ENCODE results near the gene BPIFB3. TPM values are rescaled to one million over a fixed set of nuclear protein-coding genes. Genes with fewer than 3 reads are reported as not detected.

Gene BPIFB3, protein sequence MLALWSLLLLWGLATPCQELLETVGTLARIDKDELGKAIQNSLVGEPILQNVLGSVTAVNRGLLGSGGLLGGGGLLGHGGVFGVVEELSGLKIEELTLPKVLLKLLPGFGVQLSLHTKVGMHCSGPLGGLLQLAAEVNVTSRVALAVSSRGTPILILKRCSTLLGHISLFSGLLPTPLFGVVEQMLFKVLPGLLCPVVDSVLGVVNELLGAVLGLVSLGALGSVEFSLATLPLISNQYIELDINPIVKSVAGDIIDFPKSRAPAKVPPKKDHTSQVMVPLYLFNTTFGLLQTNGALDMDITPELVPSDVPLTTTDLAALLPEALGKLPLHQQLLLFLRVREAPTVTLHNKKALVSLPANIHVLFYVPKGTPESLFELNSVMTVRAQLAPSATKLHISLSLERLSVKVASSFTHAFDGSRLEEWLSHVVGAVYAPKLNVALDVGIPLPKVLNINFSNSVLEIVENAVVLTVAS
- total RNA-seq = not detected

GRCh38 chr20:33053291-33054106 lies at the start of gene BPIFB3:
Gene BPIFB3, plus strand, starts transcription at chr20:33053903. Its CDS starts 1,533 bp downstream, at chr20:33055436.
- Mint-ChIP-seq H3K36me3 (ENCODE audit: low read depth) (no peaks in the 10 kb centered on the region), H3K4me3 (no peak within 1 kb of the TSS), H3K27ac (no peak within 1 kb of the TSS), H3K9me3 (no peaks in the 10 kb centered on the region), H3K4me1 (ENCODE audit: low read depth) (no peaks in the 10 kb centered on the region), H3K27me3 (no peaks in the 10 kb centered on the region)
- no peak for TF ChIP-seq CTCF (IDR thresholded peaks at IDR 0.05)
- ChIA-PET CTCF (no interaction called here), POLR2A (no interaction called here)
- ATAC-seq (no peak), DNase-seq (no peak)
- intact Hi-C loops (cut with micrococcal nuclease) = no loop called here

DNA sequence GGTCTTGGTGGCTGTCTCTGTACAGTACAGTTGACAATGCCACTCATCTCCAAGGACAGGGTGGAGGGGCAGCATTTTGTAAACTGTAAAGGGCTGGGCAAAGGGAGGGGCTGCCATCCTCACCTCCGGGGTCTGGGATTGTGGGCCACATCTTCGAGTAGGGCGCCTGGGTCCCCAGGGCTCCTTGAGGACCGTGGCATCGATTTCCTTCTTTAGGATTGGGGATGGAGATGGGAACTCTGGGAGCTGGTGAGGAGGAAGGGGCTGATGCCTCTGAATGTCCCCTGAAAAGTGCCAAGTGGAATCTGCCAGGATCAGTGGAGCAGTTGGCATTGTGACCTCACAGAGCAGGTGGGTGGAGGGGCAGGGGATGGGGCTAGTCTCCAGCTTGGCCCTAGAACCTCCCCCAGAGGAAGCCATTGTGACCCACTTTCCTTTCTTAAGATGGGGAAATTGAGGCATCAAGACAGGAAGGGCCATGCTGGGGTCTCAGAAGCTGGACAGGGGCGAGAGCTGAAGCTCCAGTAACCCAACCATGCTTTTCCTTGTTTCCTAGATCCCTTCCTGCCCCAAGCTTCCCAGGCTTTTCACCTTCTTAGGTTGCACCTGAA lies 49.5 kb upstream of the BPIFB3 start, which contains the start of gene SUN5:
SUN5 (minus strand) TSS at position 293 of the 611 bp plus-strand sequence; CDS start at position 200, 93 bp downstream.
- DNase-seq = no peak
- no peak within 1 kb of the TSS for H3K27ac Mint-ChIP-seq
- no peak for TF ChIP-seq CTCF (IDR thresholded peaks at IDR 0.05)
- intact Hi-C loops (cut with micrococcal nuclease) = loop anchor here (2.0 kb wide), 1 partner anchor 101 kb away; no protein-coding TSS in a partner anchor
- H3K4me1 Mint-ChIP-seq (ENCODE audit: low read depth) = peaks cover 12% of the 10 kb centered on the region
- H3K27me3 Mint-ChIP-seq = no peaks in the 10 kb centered on the region
- ChIA-PET CTCF (interaction anchor here (0.9 to 3.0 kb wide), 30 partner anchors 10 to 295 kb away, joined by 3 to 34 read pairs (median 4); no protein-coding TSS in a partner anchor), POLR2A (interaction anchor here (0.8 to 0.9 kb wide), 2 partner anchors 9 to 37 kb away, joined by 3 to 4 read pairs; no protein-coding TSS in a partner anchor)
- H3K9me3 Mint-ChIP-seq = peaks cover 3% of the 10 kb centered on the region
- ATAC-seq = no peak
- H3K36me3 Mint-ChIP-seq (ENCODE audit: low read depth) = no peaks in the 10 kb centered on the region
- no peak within 1 kb of the TSS for H3K4me3 Mint-ChIP-seq

DNA sequence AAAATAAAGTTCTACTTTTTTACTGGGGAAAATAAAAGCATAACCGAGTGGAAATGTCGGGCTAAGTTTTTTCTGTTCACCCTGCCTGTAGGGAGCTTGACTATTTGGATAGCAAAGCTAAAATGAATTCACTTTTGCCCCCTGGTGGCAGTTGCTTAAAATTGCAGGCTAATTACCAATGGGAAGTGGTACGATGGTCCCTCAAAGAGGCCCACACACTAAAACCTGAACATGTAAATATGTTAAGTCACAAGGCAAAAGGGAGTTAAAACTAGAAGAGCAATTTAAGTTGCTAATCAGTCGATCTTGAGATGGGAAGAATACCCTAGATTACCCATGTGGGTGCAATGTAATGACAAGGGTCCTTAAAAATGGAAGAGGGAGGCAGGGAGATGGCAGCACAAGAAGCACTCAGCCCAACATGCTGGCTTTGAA lies 48.6 kb upstream of the BPIFB3 start:
- H3K27ac Mint-ChIP-seq = no peak overlapping the region
- ChIA-PET CTCF (interaction anchor here (0.9 to 3.0 kb wide), 30 partner anchors 10 to 295 kb away, joined by 3 to 34 read pairs (median 4); no protein-coding TSS in a partner anchor), POLR2A (interaction anchor here (0.7 to 0.9 kb wide), 2 partner anchors 10 to 125 kb away, joined by 4 read pairs; no protein-coding TSS in a partner anchor)
- TF ChIP-seq CTCF (IDR thresholded peaks at IDR 0.05) = peak; percentile 83
- peaks cover 9% of the 10 kb centered on the region for H3K4me1 Mint-ChIP-seq (ENCODE audit: low read depth)
- intact Hi-C loops (cut with micrococcal nuclease) = loop anchor here (2.0 kb wide), 1 partner anchor 102 kb away; no protein-coding TSS in a partner anchor
- peaks cover 3% of the 10 kb centered on the region for H3K9me3 Mint-ChIP-seq
- no peak overlapping the region for H3K4me3 Mint-ChIP-seq
- H3K36me3 Mint-ChIP-seq (ENCODE audit: low read depth) = no peaks in the 10 kb centered on the region
- no peaks in the 10 kb centered on the region for H3K27me3 Mint-ChIP-seq
- ATAC-seq (peak; percentile 77), DNase-seq (peak; percentile 44)

DNA sequence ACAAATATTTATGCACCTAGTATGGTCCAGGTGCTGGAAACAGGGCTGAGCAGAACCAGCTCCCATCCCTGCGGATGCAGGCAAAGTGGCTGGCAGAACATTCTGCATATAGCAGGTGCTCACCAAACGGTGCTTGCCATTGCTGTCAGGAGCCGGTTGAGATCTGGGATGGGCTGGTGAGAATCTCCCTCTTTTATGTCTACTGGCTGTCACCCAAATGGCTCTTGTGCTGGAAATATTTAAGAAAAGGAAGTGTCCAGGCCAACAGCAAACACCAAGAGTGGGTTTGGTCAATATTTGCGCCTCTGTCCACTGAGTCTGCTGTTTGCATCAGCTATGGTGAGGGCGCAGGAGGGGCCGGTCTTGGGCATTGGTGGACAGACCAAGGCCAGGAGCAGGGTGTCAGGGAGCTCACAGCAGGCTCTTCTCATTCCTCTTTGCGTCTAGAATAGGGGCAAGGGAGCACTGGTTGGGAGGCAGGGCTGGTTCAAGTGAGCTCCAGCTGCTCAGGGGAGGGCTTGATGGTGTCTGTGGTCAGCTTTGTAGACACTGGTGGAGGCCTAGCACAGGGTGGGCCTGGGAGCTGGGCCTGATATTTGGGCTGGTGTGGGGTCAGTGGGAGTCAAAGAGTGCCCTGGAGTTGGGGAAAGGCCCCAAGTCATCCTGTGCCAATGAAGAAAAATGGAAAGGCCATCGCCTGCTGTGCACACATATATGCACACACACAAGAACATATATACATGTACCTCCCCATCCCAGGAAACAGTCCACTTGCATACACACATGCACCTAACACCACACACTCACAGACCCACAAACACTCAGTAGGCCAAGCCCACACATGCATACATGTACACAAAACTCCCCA lies 47.6 kb upstream of the BPIFB3 start:
- Mint-ChIP-seq H3K4me3 (no peak overlapping the region), H3K27me3 (no peaks in the 10 kb centered on the region), H3K27ac (no peak overlapping the region), H3K9me3 (peaks cover 3% of the 10 kb centered on the region), H3K4me1 (ENCODE audit: low read depth) (peaks cover 9% of the 10 kb centered on the region), H3K36me3 (ENCODE audit: low read depth) (no peaks in the 10 kb centered on the region)
- intact Hi-C loops (cut with micrococcal nuclease) = loop anchor here (2.0 kb wide), 1 partner anchor 103 kb away; no protein-coding TSS in a partner anchor
- TF ChIP-seq CTCF (IDR thresholded peaks at IDR 0.05) = no peak
- no peak for DNase-seq
- ATAC-seq = no peak
- POLR2A ChIA-PET = no interaction called here
- CTCF ChIA-PET = interaction anchor here (0.9 to 3.0 kb wide), 10 partner anchors 12 to 216 kb away, joined by 3 to 34 read pairs (median 10); no protein-coding TSS in a partner anchor
